B cell (primary cell): ENCODE results near the gene PLP1. TPM values are rescaled to one million over a fixed set of nuclear protein-coding genes. Genes with fewer than 3 reads are reported as not detected.

Source experiments
- ATAC-seq: fragments of 200-7000 bp; cut with Tn5 transposase; one replicate; pipeline ENCODE4 v1.10.0; 2021; ENCODE audit warnings: low read depth, mild to moderate bottlenecking, moderate number of reproducible peaks, moderate library complexity
- CTCF ChIA-PET: fragments of 350-600 bp; sonication (Branson Sonifier 250); formaldehyde crosslinking; loops from one replicate; lab custom pipeline; 2021; ENCODE audit warnings: antibody characterized with exemption, inconsistent platforms; lab: Charles Lee
- POLR2A ChIA-PET: fragments of 350-600 bp; sonication (Branson Sonifier 250); formaldehyde crosslinking; loops from one replicate; lab custom pipeline; 2021; ENCODE audit warnings: antibody characterized with exemption; lab: Charles Lee
- DNase-seq: peaks from one replicate; pipeline ENCODE4 v3.0.0; 2013
- H2AFZ ChIP-seq: 2 replicates; pipeline ENCODE4 v1.6.1; 2012; ENCODE audit warnings: mild to moderate bottlenecking, low read depth, low read length; ENCODE audit not compliant: insufficient read depth, poor library complexity, severe bottlenecking
- H3K27ac ChIP-seq, 2 donors: 1 replicate in 1 of 2; 2 replicates in 1 of 2; pipeline ENCODE4 v1.5.1; 2012 to 2013; ENCODE audit warnings: low read length in 2 of 2, mild to moderate bottlenecking in 2 of 2, moderate library complexity in 1 of 2
- H3K27me3 ChIP-seq, 4 experiments: fragments of 200-600 bp in 1 of 4; sonication (generic) in 1 of 4; replicated peaks in 1 of 4; 1 replicate in 2 of 4; 2 replicates in 2 of 4; pipeline versions ENCODE4 v1.6.1 to v1.7.0; 2013 to 2016; ENCODE audit warnings: low read length in 3 of 4, mild to moderate bottlenecking in 2 of 4, mixed read lengths in 1 of 4, moderate library complexity in 1 of 4; ENCODE audit not compliant: insufficient read depth in 4 of 4, control insufficient read depth in 3 of 4; ENCODE audit errors: control extremely low read depth in 1 of 4
- H3K36me3 ChIP-seq, 2 experiments: replicated peaks in 1 of 2; 1 replicate in 1 of 2; 2 replicates in 1 of 2; pipeline versions ENCODE4 v1.6.1 to v1.7.1; 2013; ENCODE audit warnings: low read length in 1 of 2; ENCODE audit not compliant: insufficient read depth in 2 of 2, control insufficient read depth in 1 of 2; ENCODE audit errors: control extremely low read depth in 1 of 2, extremely low read depth in 1 of 2
- H3K4me1 ChIP-seq, 2 donors: fragments of 200-600 bp in 1 of 2; sonication (generic) in 1 of 2; 1 replicate in 1 of 2; 2 replicates in 1 of 2; pipeline versions ENCODE4 v1.5.1 to v1.6.1; 2013 to 2017; ENCODE audit warnings: low read length in 2 of 2; ENCODE audit not compliant: control insufficient read depth in 2 of 2, insufficient read depth in 2 of 2
- H3K4me2 ChIP-seq: replicated peaks from 2 replicates; pipeline ENCODE3; 2012; ENCODE audit warnings: mild to moderate bottlenecking, low read depth, low read length; ENCODE audit not compliant: poor library complexity, severe bottlenecking
- H3K4me3 ChIP-seq, 5 experiments: fragments of 200-600 bp in 1 of 5; sonication (generic) in 1 of 5; 1 replicate in 3 of 5; 2 replicates in 2 of 5; pipeline versions ENCODE4 v1.5.1 to v1.7.0; 2011 to 2016; ENCODE audit warnings: low read length in 4 of 5, mild to moderate bottlenecking in 4 of 5, low read depth in 2 of 5, control low read depth in 1 of 5, moderate library complexity in 1 of 5; ENCODE audit not compliant: insufficient read depth in 1 of 5; ENCODE audit errors: control extremely low read depth in 1 of 5, extremely low read depth in 1 of 5
- H3K79me2 ChIP-seq: fragments of 200-600 bp; sonication (generic); one replicate; pipeline ENCODE4 v1.6.0; 2016; ENCODE audit warnings: low read length; ENCODE audit not compliant: control insufficient read depth, insufficient read depth
- H3K9ac ChIP-seq: fragments of 200-600 bp; sonication (generic); 2 replicates; pipeline ENCODE4 v1.6.1; 2017; ENCODE audit warnings: mild to moderate bottlenecking, low read length, moderate library complexity
- H3K9me3 ChIP-seq, 3 donors: one replicate each; pipeline versions ENCODE4 v1.6.1 to v1.7.1; 2013; ENCODE audit warnings: low read length in 2 of 3; ENCODE audit not compliant: control insufficient read depth in 2 of 3, insufficient read depth in 1 of 3; ENCODE audit errors: control extremely low read depth in 1 of 3
- H4K20me1 ChIP-seq: 2 replicates; pipeline ENCODE4 v1.6.0; 2012; ENCODE audit warnings: mild to moderate bottlenecking, low read length; ENCODE audit not compliant: insufficient read depth, control insufficient read depth, poor library complexity, severe bottlenecking
- H3K27ac Mint-ChIP-seq: one replicate; pipeline ENCODE4 v1.8.0; 2021; ENCODE audit warnings: mixed read lengths
- H3K27me3 Mint-ChIP-seq: one replicate; pipeline ENCODE4 v1.8.0; 2021; ENCODE audit warnings: mixed read lengths
- H3K4me1 Mint-ChIP-seq: one replicate; pipeline ENCODE4 v1.8.0; 2021; ENCODE audit warnings: mixed read lengths
- H3K4me3 Mint-ChIP-seq: one replicate; pipeline ENCODE4 v1.8.0; 2021; ENCODE audit warnings: mixed read lengths
- H3K9me3 Mint-ChIP-seq: one replicate; pipeline ENCODE4 v1.8.0; 2022; ENCODE audit warnings: mixed read lengths; ENCODE audit not compliant: insufficient read depth
- EZH2 ChIP-seq: IDR thresholded peaks from 2 replicates; pipeline ENCODE4 v1.6.1; 2012; ENCODE audit warnings: borderline replicate concordance, low read depth, mild to moderate bottlenecking, moderate library complexity, low read length; ENCODE audit not compliant: insufficient read depth, poor library complexity, severe bottlenecking
- WGBS: methylation state at CpG from one replicate; pipeline ENCODE4 v1.1.5; 2013; ENCODE audit warnings: missing lambda C conversion rate; ENCODE audit not compliant: insufficient coverage; 5-methylcytosine and 5-hydroxymethylcytosine counted together
- intact Hi-C: fragments of 100-400 bp; cut with micrococcal nuclease; formaldehyde crosslinking; loops from one replicate; pipeline ENCODE4 v1.10.0; 2022
- polyA plus RNA-seq: library from polyadenylated mRNA; depleted of rRNA; stranded (reverse); fragments of >200 nt; gene quantifications from 2 replicates; pipeline ENCODE4 v1.2.3, GENCODE V29; 2012
- total RNA-seq, 2 donors: library from RNA; stranded (reverse); fragments of 120-200 nt in 1 of 2; gene quantifications; 1 replicate in 1 of 2; 2 replicates in 1 of 2; pipeline versions ENCODE4 v1.2.3 to v1.2.4, GENCODE V29; 2013 to 2022
- TF ChIP-seq, protein P1 (sequence below): fragments of 200-600 bp; IDR thresholded peaks from one replicate; pipeline ENCODE4 v1.8.0; 2022; ENCODE audit warnings: antibody characterized with exemption, mild to moderate bottlenecking

PLP1 gene
- total and polyA plus RNA-seq, 2 donors (not counting 1 experiment from before 2014, with no cell fraction given), result not detected

DNA sequence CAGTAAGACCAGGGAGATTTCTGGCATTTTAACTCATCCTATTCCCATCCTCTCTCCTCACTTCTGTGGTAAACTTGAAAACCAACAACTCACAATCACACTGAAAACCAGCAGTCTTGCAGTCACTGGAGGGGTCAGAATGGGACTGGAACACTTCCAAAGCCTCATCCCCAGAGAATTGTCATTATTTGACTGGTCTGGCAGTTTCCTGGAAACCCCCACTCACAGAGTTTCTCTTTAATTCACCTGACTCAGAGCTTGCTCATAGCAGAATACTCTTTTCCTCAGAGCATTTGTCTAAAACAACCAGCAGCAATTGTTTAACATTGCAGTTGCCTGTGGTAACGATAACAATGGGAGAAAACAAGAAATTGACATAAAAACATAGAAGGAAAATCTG lies 62.8 kb downstream of the PLP1 start:
- Histone ChIP-seq H3K36me3 (no peaks in the 10 kb centered on the region), H3K27ac (no peak overlapping the region), H4K20me1 (no peaks in the 10 kb centered on the region), H2AFZ (no peak overlapping the region), H3K9me3 (no peaks in the 10 kb centered on the region), H3K79me2 (no peaks in the 10 kb centered on the region), H3K9ac (no peak overlapping the region), H3K4me1 (no peaks in the 10 kb centered on the region), H3K4me2 (no peak overlapping the region), H3K27me3 (no peaks in the 10 kb centered on the region), H3K4me3 (no peak overlapping the region)
- no peaks in the 10 kb centered on the region for H3K9me3 Mint-ChIP-seq
- ChIA-PET CTCF (no interaction called here), POLR2A (no interaction called here)
- TF ChIP-seq, protein P1, sequence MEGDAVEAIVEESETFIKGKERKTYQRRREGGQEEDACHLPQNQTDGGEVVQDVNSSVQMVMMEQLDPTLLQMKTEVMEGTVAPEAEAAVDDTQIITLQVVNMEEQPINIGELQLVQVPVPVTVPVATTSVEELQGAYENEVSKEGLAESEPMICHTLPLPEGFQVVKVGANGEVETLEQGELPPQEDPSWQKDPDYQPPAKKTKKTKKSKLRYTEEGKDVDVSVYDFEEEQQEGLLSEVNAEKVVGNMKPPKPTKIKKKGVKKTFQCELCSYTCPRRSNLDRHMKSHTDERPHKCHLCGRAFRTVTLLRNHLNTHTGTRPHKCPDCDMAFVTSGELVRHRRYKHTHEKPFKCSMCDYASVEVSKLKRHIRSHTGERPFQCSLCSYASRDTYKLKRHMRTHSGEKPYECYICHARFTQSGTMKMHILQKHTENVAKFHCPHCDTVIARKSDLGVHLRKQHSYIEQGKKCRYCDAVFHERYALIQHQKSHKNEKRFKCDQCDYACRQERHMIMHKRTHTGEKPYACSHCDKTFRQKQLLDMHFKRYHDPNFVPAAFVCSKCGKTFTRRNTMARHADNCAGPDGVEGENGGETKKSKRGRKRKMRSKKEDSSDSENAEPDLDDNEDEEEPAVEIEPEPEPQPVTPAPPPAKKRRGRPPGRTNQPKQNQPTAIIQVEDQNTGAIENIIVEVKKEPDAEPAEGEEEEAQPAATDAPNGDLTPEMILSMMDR, result no peak
- no peak for TF ChIP-seq EZH2
- H3K27me3 Mint-ChIP-seq, result peaks cover 3% of the 10 kb centered on the region
- no peak overlapping the region for H3K27ac Mint-ChIP-seq
- no peak for DNase-seq
- H3K4me3 Mint-ChIP-seq, result no peak overlapping the region
- no CpG with 5 or more reads among the region's 1 CpG for WGBS
- ATAC-seq, result no peak
- intact Hi-C loops, result no loop called here
- H3K4me1 Mint-ChIP-seq, result no peaks in the 10 kb centered on the region

Other genes with a start within 250 kb of the PLP1 start
- 22.4 and 23.1 TPM in 2 replicates for gene TCEAL4, start 191.3 kb upstream of the PLP1 start, total RNA-seq
- 3.0 and 6.5 TPM in 2 replicates for gene TCEAL4, start 191.3 kb upstream of the PLP1 start, polyA plus RNA-seq
- 6.7 and 8.3 TPM in 2 replicates for gene TCEAL3, start 168.9 kb upstream of the PLP1 start, total RNA-seq
- gene TCEAL3, start 168.9 kb upstream of the PLP1 start, polyA plus RNA-seq, result 1.3 and 9.7 TPM in 2 replicates
- gene TCEAL1, start 147.9 kb upstream of the PLP1 start, total RNA-seq, result 15.1 and 16.7 TPM in 2 replicates
- gene TCEAL1, start 147.9 kb upstream of the PLP1 start, polyA plus RNA-seq, result 12.5 and 13.4 TPM in 2 replicates
- gene MORF4L2, start 90.1 kb upstream of the PLP1 start, total RNA-seq, result 81.8 and 103 TPM in 2 replicates
- 69.3 and 142 TPM in 2 replicates for gene MORF4L2, start 90.1 kb upstream of the PLP1 start, polyA plus RNA-seq
- gene TMEM31, start 65.9 kb upstream of the PLP1 start, total RNA-seq, result 0.44 TPM in 1 of 2 replicates, not detected in the other
- 0.23 and 0.25 TPM in 2 replicates for gene TMEM31, start 65.9 kb upstream of the PLP1 start, polyA plus RNA-seq
- 0.44 and 0.75 TPM in 2 replicates for gene RAB9B, start 55.4 kb downstream of the PLP1 start, total RNA-seq
- 0.23 and 0.43 TPM in 2 replicates for gene RAB9B, start 55.4 kb downstream of the PLP1 start, polyA plus RNA-seq
- gene TMSB15B, start 185.8 kb downstream of the PLP1 start, total RNA-seq, result 8.6 and 9.0 TPM in 2 replicates
- 5.5 and 7.6 TPM in 2 replicates for gene TMSB15B, start 185.8 kb downstream of the PLP1 start, polyA plus RNA-seq
- not detected in 2 replicates for gene H2BW1, start 236.9 kb downstream of the PLP1 start, total RNA-seq
- not detected in 2 replicates for gene H2BW1, start 236.9 kb downstream of the PLP1 start, polyA plus RNA-seq